Duodenal mucosa (tissue), 2 donors: Measurements from ENCODE around the gene C1QL4.
"Not testable (repeated sequence)": the region's sequence is repeated elsewhere in the genome, so short reads cannot be mapped to it uniquely, and the experiment has no call there.

Experiments used
- H3K27ac ChIP-seq: one replicate; pipeline ENCODE4 v1.7.0; 2013; ENCODE audit warnings: low read depth, low read length
- H3K27me3 ChIP-seq, 2 donors: one replicate each; pipeline ENCODE4 v1.7.0; 2013; ENCODE audit warnings: low read length in 2 of 2, control low read depth in 1 of 2; ENCODE audit not compliant: insufficient read depth in 2 of 2, control insufficient read depth in 1 of 2
- H3K36me3 ChIP-seq, 2 donors: one replicate each; pipeline ENCODE4 v1.7.0; 2013; ENCODE audit warnings: low read length in 2 of 2, control low read depth in 1 of 2; ENCODE audit not compliant: insufficient read depth in 2 of 2, control insufficient read depth in 1 of 2
- H3K4me1 ChIP-seq, 2 donors: one replicate each; pipeline ENCODE4 v1.7.0; 2013; ENCODE audit warnings: low read length in 2 of 2, control low read depth in 1 of 2; ENCODE audit not compliant: insufficient read depth in 2 of 2, control insufficient read depth in 1 of 2
- H3K4me3 ChIP-seq, 2 donors: one replicate each; pipeline ENCODE4 v1.7.0; 2013; ENCODE audit warnings: low read length in 2 of 2, low read depth in 1 of 2
- H3K9ac ChIP-seq, 2 donors: one replicate each; pipeline ENCODE4 v1.7.0; 2013; ENCODE audit warnings: low read length in 2 of 2, low read depth in 1 of 2
- H3K9me3 ChIP-seq, 2 donors: one replicate each; pipeline ENCODE4 v1.7.0; 2013; ENCODE audit warnings: low read length in 2 of 2, control low read depth in 1 of 2; ENCODE audit not compliant: control insufficient read depth in 1 of 2

Gene C1QL4

GRCh38 chr12:49294086-49294803, 42.7 kb downstream of the C1QL4 start:
- no peak overlapping the region for H3K27ac ChIP-seq
- H3K9me3 ChIP-seq, result no peaks in the 10 kb centered on the region
- H3K9ac ChIP-seq, result no peak overlapping the region
- H3K36me3 ChIP-seq, result no peaks in the 10 kb centered on the region
- peaks cover 42 to 47% of the 10 kb centered on the region in 2 donors for H3K27me3 ChIP-seq
- no peak overlapping the region for H3K4me3 ChIP-seq
- peaks cover 27 to 31% of the 10 kb centered on the region in 2 donors for H3K4me1 ChIP-seq

GRCh38 chr12:49293056-49293956, 43.7 kb downstream of the C1QL4 start:
- no peaks in the 10 kb centered on the region for H3K36me3 ChIP-seq
- no peak overlapping the region for H3K27ac ChIP-seq
- H3K27me3 ChIP-seq, result peaks cover 41 to 42% of the 10 kb centered on the region in 2 donors
- no peaks in the 10 kb centered on the region for H3K9me3 ChIP-seq
- H3K4me1 ChIP-seq, result peaks cover 27 to 29% of the 10 kb centered on the region in 2 donors
- H3K4me3 ChIP-seq, result no peak overlapping the region
- H3K9ac ChIP-seq, result no peak overlapping the region

GRCh38 chr12:49292729-49293055, 44.3 kb downstream of the C1QL4 start:
- Histone ChIP-seq H3K4me1 (peaks cover 23 to 27% of the 10 kb centered on the region in 2 donors), H3K9me3 (no peaks in the 10 kb centered on the region), H3K9ac (no peak overlapping the region), H3K36me3 (no peaks in the 10 kb centered on the region), H3K27me3 (peaks cover 35 to 36% of the 10 kb centered on the region in 2 donors), H3K27ac (no peak overlapping the region), H3K4me3 (no peak overlapping the region)

- Histone ChIP-seq H3K4me1 (peaks cover 11 to 13% of the 10 kb centered on the region in 2 donors), H3K27me3 (peaks cover 6% of the 10 kb centered on the region in 2 donors), H3K27ac (no peak overlapping the region), H3K9ac (no peak overlapping the region), H3K36me3 (no peaks in the 10 kb centered on the region), H3K4me3 (no peak overlapping the region), H3K9me3 (no peaks in the 10 kb centered on the region)
Observed at GRCh38 chr12:49288922-49289555, 47.9 kb downstream of the C1QL4 start.

GRCh38 chr12:49288412-49288853, 48.6 kb downstream of the C1QL4 start:
- H3K4me3 ChIP-seq, result no peak overlapping the region
- H3K9ac ChIP-seq, result no peak overlapping the region
- H3K27ac ChIP-seq, result no peak overlapping the region
- peaks cover 6 to 12% of the 10 kb centered on the region in 2 donors for H3K4me1 ChIP-seq
- H3K27me3 ChIP-seq, result peaks cover 5 to 6% of the 10 kb centered on the region in 2 donors
- no peaks in the 10 kb centered on the region for H3K36me3 ChIP-seq
- H3K9me3 ChIP-seq, result no peaks in the 10 kb centered on the region

- no peaks in the 10 kb centered on the region for H3K36me3 ChIP-seq
- no peak overlapping the region for H3K9ac ChIP-seq
- no peak overlapping the region for H3K27ac ChIP-seq
- peaks cover 5 to 6% of the 10 kb centered on the region in 2 donors for H3K27me3 ChIP-seq
- peaks cover under 1 to 7% of the 10 kb centered on the region in 2 donors for H3K4me1 ChIP-seq
- no peaks in the 10 kb centered on the region for H3K9me3 ChIP-seq
- H3K4me3 ChIP-seq, result no peak overlapping the region
Observed at GRCh38 chr12:49287876-49288275, 49.1 kb downstream of the C1QL4 start.

- Histone ChIP-seq H3K4me3 (no peak overlapping the region), H3K36me3 (no peaks in the 10 kb centered on the region), H3K4me1 (no peaks in the 10 kb centered on the region), H3K9me3 (no peaks in the 10 kb centered on the region), H3K27ac (no peak overlapping the region), H3K9ac (no peak overlapping the region), H3K27me3 (peaks cover 5 to 6% of the 10 kb centered on the region in 2 donors)
Observed at GRCh38 chr12:49284672-49285071, 52.3 kb downstream of the C1QL4 start.

- H3K4me3 ChIP-seq, result no peak overlapping the region
- H3K9ac ChIP-seq, result no peak overlapping the region
- H3K27ac ChIP-seq, result no peak overlapping the region
- peaks cover under 1 to 5% of the 10 kb centered on the region in 2 donors for H3K27me3 ChIP-seq
- H3K36me3 ChIP-seq, result no peaks in the 10 kb centered on the region
- no peaks in the 10 kb centered on the region for H3K4me1 ChIP-seq
- no peaks in the 10 kb centered on the region for H3K9me3 ChIP-seq
Observed at GRCh38 chr12:49283541-49284429, 53.2 kb downstream of the C1QL4 start.

GRCh38 chr12:49282740-49283375, 54.1 kb downstream of the C1QL4 start:
- not testable (repeated sequence) for H3K9ac ChIP-seq, H3K4me1 ChIP-seq, H3K9me3 ChIP-seq, H3K27me3 ChIP-seq, H3K36me3 ChIP-seq, H3K4me3 ChIP-seq, H3K27ac ChIP-seq
